Measurements from ENCODE around the gene FBN2.

Gene FBN2

GRCh38 chr5:128572930-128573319 is 34.9 kb upstream of the FBN2 start:
- TF ChIP-seq, protein P1, sequence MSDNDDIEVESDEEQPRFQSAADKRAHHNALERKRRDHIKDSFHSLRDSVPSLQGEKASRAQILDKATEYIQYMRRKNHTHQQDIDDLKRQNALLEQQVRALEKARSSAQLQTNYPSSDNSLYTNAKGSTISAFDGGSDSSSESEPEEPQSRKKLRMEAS (IDR thresholded peaks at IDR 0.05; ENCODE audit: low read depth, low read length): no peak
- TF ChIP-seq MYC (IDR thresholded peaks at IDR 0.05; ENCODE audit: low read depth, low read length) (no peak), POLR2A (IDR thresholded peaks at IDR 0.05; ENCODE audit: extremely low read depth, insufficient read length) (no peak)
- TF ChIP-seq, protein P2, sequence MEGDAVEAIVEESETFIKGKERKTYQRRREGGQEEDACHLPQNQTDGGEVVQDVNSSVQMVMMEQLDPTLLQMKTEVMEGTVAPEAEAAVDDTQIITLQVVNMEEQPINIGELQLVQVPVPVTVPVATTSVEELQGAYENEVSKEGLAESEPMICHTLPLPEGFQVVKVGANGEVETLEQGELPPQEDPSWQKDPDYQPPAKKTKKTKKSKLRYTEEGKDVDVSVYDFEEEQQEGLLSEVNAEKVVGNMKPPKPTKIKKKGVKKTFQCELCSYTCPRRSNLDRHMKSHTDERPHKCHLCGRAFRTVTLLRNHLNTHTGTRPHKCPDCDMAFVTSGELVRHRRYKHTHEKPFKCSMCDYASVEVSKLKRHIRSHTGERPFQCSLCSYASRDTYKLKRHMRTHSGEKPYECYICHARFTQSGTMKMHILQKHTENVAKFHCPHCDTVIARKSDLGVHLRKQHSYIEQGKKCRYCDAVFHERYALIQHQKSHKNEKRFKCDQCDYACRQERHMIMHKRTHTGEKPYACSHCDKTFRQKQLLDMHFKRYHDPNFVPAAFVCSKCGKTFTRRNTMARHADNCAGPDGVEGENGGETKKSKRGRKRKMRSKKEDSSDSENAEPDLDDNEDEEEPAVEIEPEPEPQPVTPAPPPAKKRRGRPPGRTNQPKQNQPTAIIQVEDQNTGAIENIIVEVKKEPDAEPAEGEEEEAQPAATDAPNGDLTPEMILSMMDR (IDR thresholded peaks at IDR 0.05; ENCODE audit: low read depth, low read length): no peak
- no peak for DNase-seq (ENCODE audit: low read depth)
- H3K4me3 ChIP-seq (ENCODE audit: low read depth, low read length): no peak overlapping the region

DNA sequence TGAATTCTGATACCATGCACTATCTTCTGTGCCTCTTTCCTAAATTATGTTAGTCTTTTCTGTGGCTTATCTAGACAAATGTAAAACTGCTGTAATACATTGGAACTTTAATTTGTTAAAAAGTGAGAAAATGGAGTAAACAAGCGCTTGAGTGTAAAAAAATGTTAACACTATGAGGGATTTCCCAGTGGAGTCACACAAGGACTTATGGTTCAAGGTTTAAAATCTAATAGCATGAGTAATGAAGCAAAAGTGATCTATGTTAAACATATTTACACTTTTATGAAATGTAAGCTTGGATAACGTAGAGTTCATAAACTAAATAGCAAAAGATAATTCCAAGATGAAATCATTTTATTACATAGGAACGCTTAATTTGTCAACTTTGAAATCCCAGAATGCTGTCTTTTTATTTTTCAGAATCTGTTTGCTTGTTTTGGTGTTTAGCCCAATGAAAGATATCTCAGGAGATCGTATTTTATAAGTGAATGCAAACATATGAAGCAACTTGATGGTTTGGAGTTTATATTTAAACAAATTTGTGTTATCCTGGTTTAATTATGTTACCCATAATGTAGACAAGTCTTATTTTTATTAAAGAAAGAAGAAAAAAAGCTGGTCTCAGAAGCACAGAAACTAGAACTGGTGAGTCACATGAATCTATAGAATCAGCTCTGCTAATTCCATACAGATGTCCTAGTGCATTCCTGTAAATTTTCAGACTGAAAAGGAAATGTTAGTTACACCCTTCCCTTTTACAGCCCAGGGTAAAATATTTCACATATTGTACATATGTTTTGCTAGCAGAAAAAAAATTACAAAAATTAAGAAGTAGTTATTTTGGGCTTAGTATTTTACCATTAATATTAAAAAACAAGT is 34.2 kb upstream of the FBN2 start:
- no peak for DNase-seq (ENCODE audit: low read depth)
- TF ChIP-seq, protein P2 (IDR thresholded peaks at IDR 0.05; ENCODE audit: low read depth, low read length): no peak
- TF ChIP-seq POLR2A (IDR thresholded peaks at IDR 0.05; ENCODE audit: extremely low read depth, insufficient read length): no peak
- TF ChIP-seq MYC (IDR thresholded peaks at IDR 0.05; ENCODE audit: low read depth, low read length): no peak
- TF ChIP-seq, protein P1 (IDR thresholded peaks at IDR 0.05; ENCODE audit: low read depth, low read length): no peak
- no peak overlapping the region for H3K4me3 ChIP-seq (ENCODE audit: low read depth, low read length)

GRCh38 chr5:128566178-128566577 is 28.1 kb upstream of the FBN2 start:
- DNase-seq (ENCODE audit: low read depth): no peak
- no peak for TF ChIP-seq MYC (IDR thresholded peaks at IDR 0.05; ENCODE audit: low read depth, low read length)
- TF ChIP-seq, protein P2 (IDR thresholded peaks at IDR 0.05; ENCODE audit: low read depth, low read length): no peak
- TF ChIP-seq, protein P1 (IDR thresholded peaks at IDR 0.05; ENCODE audit: low read depth, low read length): no peak
- no peak for TF ChIP-seq POLR2A (IDR thresholded peaks at IDR 0.05; ENCODE audit: extremely low read depth, insufficient read length)
- no peak overlapping the region for H3K4me3 ChIP-seq (ENCODE audit: low read depth, low read length)

DNA sequence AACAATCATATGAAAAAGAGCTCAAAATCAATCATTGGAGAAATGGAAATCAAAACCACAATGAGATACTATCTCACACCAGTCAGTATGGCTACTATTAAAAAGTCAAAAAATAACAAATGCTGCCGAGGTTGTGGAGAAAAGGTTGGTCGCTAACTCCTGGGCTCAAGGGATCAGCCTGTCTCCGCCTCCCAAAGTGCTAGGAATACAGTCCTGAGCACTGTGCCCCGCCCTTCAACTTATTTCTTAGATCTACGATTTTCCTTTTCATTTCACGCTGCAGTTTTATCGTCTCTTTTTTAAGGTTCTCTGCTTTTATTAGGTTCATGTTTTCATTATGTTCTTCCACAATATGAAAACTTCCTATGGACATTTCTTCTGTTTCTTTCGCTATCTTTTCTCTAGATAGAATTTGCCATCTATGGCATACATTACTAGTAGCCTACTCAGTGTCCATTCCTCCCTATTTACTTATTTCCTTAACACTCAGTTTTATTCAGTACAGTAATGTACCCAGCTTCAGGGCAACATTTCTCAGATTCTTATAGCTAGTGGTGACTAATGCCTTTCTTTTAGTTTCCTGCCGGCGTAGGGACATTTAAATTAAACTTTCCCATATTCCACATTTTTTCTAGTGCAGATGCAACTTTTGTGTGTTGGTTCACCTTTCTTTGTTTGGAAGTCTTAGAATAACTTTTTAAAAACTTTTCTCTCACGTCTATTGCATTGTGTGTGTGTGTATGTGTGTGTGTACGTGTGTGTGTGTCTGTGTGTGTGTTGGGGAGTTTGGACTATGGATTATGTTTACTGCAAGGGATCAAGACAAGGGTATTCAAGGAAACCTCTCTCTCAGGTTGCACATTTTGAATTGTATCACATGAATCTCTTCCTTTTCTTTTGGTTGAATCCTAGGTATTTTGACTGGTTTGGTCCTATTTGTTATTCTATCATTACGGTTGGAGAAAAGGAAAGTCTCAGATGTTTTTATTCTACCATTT is 21.6 kb upstream of the FBN2 start:
- DNase-seq (ENCODE audit: low read depth): no peak
- TF ChIP-seq MYC (IDR thresholded peaks at IDR 0.05; ENCODE audit: low read depth, low read length) (no peak), POLR2A (IDR thresholded peaks at IDR 0.05; ENCODE audit: extremely low read depth, insufficient read length) (no peak)
- TF ChIP-seq, protein P1 (IDR thresholded peaks at IDR 0.05; ENCODE audit: low read depth, low read length): no peak
- TF ChIP-seq, protein P2 (IDR thresholded peaks at IDR 0.05; ENCODE audit: low read depth, low read length): no peak

DNA sequence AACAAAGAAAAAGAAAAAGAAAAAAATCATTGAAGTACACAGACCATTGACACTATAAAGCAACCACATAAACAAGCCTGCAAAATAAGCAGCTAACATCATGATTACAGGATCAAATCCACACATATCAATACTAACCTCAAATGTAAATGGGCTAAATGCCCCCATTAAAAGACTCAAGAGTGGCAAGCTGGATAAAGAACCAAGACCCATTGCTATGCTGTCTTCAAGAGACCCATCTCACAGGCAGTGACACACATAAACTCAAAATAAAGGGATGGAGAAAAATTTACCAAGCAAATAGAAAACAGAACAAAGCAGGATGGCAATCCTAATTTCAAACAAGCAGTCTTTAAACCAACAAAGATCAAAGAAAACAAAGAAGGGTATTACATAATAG is 15.7 kb upstream of the FBN2 start:
- H3K4me3 ChIP-seq (ENCODE audit: low read depth, low read length): no peak overlapping the region
- no peak for TF ChIP-seq POLR2A (IDR thresholded peaks at IDR 0.05; ENCODE audit: extremely low read depth, insufficient read length)
- TF ChIP-seq, protein P1 (IDR thresholded peaks at IDR 0.05; ENCODE audit: low read depth, low read length): no peak
- no peak for TF ChIP-seq MYC (IDR thresholded peaks at IDR 0.05; ENCODE audit: low read depth, low read length)
- TF ChIP-seq, protein P2 (IDR thresholded peaks at IDR 0.05; ENCODE audit: low read depth, low read length): no peak
- no peak for DNase-seq (ENCODE audit: low read depth)

More for the DNA sequence above, 21.6 kb upstream of the FBN2 start:
- H3K4me3 ChIP-seq (ENCODE audit: low read depth, low read length): no peak overlapping the region
